ENCODE measurements around the gene BEND6. TPM values are rescaled to one million over a fixed set of nuclear protein-coding genes. Genes with fewer than 3 reads are reported as not detected.
"Not testable (repeated sequence)": the region's sequence is repeated elsewhere in the genome, so short reads cannot be mapped to it uniquely, and the experiment has no call there.

BEND6 gene
- total and polyA plus RNA-seq, 2 donors = 3.3 to 12.8 TPM

- Histone ChIP-seq H3K4me1 (ENCODE audit: insufficient read depth) (no peaks in the 10 kb centered on the region), H3K36me3 (ENCODE audit: insufficient read depth) (no peaks in the 10 kb centered on the region), H3K27ac (ENCODE audit: low read depth) (no peak overlapping the region), H3K4me3 (ENCODE audit: low read depth, low read length) (no peak overlapping the region)
- WGBS = 93% methylated on average over 2 of the region's 2 CpGs
- no peak for DNase-seq (ENCODE audit: extremely low spot score)
Measured at GRCh38 chr6:57044568-57044967, 89.7 kb downstream of the BEND6 start.

- H3K4me1 ChIP-seq (ENCODE audit: insufficient read depth); H3K36me3 ChIP-seq (ENCODE audit: insufficient read depth): not testable (repeated sequence)
- Histone ChIP-seq H3K27ac (ENCODE audit: low read depth) (peak within 1 kb of the TSS; percentile 3), H3K4me3 (ENCODE audit: low read depth, low read length) (peak within 1 kb of the TSS; percentile 29)
- peak; percentile 75 for DNase-seq (ENCODE audit: extremely low spot score)
- WGBS = under 1% methylated on average over 46 of the region's 78 CpGs
Measured at GRCh38 chr6:57046332-57047256, 91.7 kb downstream of the BEND6 start, which contains the start of gene KIAA1586. KIAA1586 (plus strand) TSS chr6:57046693; CDS start chr6:57046756, 63 bp downstream.

GRCh38 chr6:57047257-57047585, 92.3 kb downstream of the BEND6 start:
- H3K27ac ChIP-seq (ENCODE audit: low read depth); H3K4me3 ChIP-seq (ENCODE audit: low read depth, low read length); H3K36me3 ChIP-seq (ENCODE audit: insufficient read depth); DNase-seq (ENCODE audit: extremely low spot score); H3K4me1 ChIP-seq (ENCODE audit: insufficient read depth): not testable (repeated sequence)
- no CpG with 5 or more reads among the region's 5 CpGs for WGBS

GRCh38 chr6:57047859-57048258, 93.0 kb downstream of the BEND6 start:
- H3K4me1 ChIP-seq (ENCODE audit: insufficient read depth); DNase-seq (ENCODE audit: extremely low spot score); H3K36me3 ChIP-seq (ENCODE audit: insufficient read depth); H3K4me3 ChIP-seq (ENCODE audit: low read depth, low read length); H3K27ac ChIP-seq (ENCODE audit: low read depth): not testable (repeated sequence)
- WGBS = 57% methylated on average over 6 of the region's 6 CpGs

- Histone ChIP-seq H3K4me1 (ENCODE audit: insufficient read depth) (no peaks in the 10 kb centered on the region), H3K27ac (ENCODE audit: low read depth) (peak overlapping the region; percentile 2), H3K4me3 (ENCODE audit: low read depth, low read length) (no peak overlapping the region), H3K36me3 (ENCODE audit: insufficient read depth) (peaks cover 2% of the 10 kb centered on the region)
- WGBS = 58% methylated on average over 5 of the region's 5 CpGs
- DNase-seq (ENCODE audit: extremely low spot score) = no peak
Measured at GRCh38 chr6:57048577-57048976, 93.7 kb downstream of the BEND6 start.

- WGBS = 90% methylated on average over 3 of the region's 3 CpGs
- no peak for DNase-seq (ENCODE audit: extremely low spot score)
- no peaks in the 10 kb centered on the region for H3K4me1 ChIP-seq (ENCODE audit: insufficient read depth)
- no peak overlapping the region for H3K27ac ChIP-seq (ENCODE audit: low read depth)
- no peak overlapping the region for H3K4me3 ChIP-seq (ENCODE audit: low read depth, low read length)
- H3K36me3 ChIP-seq (ENCODE audit: insufficient read depth) = peaks cover 5% of the 10 kb centered on the region
Measured at GRCh38 chr6:57063847-57064246, 108.9 kb downstream of the BEND6 start.

GRCh38 chr6:57064809-57065208, 109.9 kb downstream of the BEND6 start:
- 82% methylated on average over 1 of the region's 1 CpG for WGBS
- Histone ChIP-seq H3K27ac (ENCODE audit: low read depth) (no peak overlapping the region), H3K4me3 (ENCODE audit: low read depth, low read length) (no peak overlapping the region), H3K4me1 (ENCODE audit: insufficient read depth) (no peaks in the 10 kb centered on the region), H3K36me3 (ENCODE audit: insufficient read depth) (peaks cover 5% of the 10 kb centered on the region)
- no peak for DNase-seq (ENCODE audit: extremely low spot score)

GRCh38 chr6:57068061-57068460, 113.2 kb downstream of the BEND6 start:
- Histone ChIP-seq H3K4me3 (ENCODE audit: low read depth, low read length) (no peak overlapping the region), H3K4me1 (ENCODE audit: insufficient read depth) (no peaks in the 10 kb centered on the region), H3K27ac (ENCODE audit: low read depth) (no peak overlapping the region), H3K36me3 (ENCODE audit: insufficient read depth) (peaks cover 3% of the 10 kb centered on the region)
- no peak for DNase-seq (ENCODE audit: extremely low spot score)
- 97% methylated on average over 1 of the region's 1 CpG for WGBS

- no peak overlapping the region for H3K4me3 ChIP-seq (ENCODE audit: low read depth, low read length)
- no peak for DNase-seq (ENCODE audit: extremely low spot score)
- peaks cover 3% of the 10 kb centered on the region for H3K36me3 ChIP-seq (ENCODE audit: insufficient read depth)
- no peaks in the 10 kb centered on the region for H3K4me1 ChIP-seq (ENCODE audit: insufficient read depth)
- WGBS = 79% methylated on average over 4 of the region's 4 CpGs
- no peak overlapping the region for H3K27ac ChIP-seq (ENCODE audit: low read depth)
Measured at GRCh38 chr6:57069228-57069627, 114.3 kb downstream of the BEND6 start.

GRCh38 chr6:57069920-57070331, 115.0 kb downstream of the BEND6 start:
- DNase-seq (ENCODE audit: extremely low spot score) = no peak
- H3K4me3 ChIP-seq (ENCODE audit: low read depth, low read length) = no peak overlapping the region
- H3K4me1 ChIP-seq (ENCODE audit: insufficient read depth) = no peaks in the 10 kb centered on the region
- peaks cover 3% of the 10 kb centered on the region for H3K36me3 ChIP-seq (ENCODE audit: insufficient read depth)
- 71% methylated on average over 9 of the region's 9 CpGs for WGBS
- no peak overlapping the region for H3K27ac ChIP-seq (ENCODE audit: low read depth)

- H3K4me3 ChIP-seq (ENCODE audit: low read depth, low read length) = no peak overlapping the region
Measured at GRCh38 chr6:57072108-57072507, 117.2 kb downstream of the BEND6 start.

GRCh38 chr6:57074383-57074782, 119.5 kb downstream of the BEND6 start:
- WGBS = 85% methylated on average over 8 of the region's 8 CpGs
- H3K4me3 ChIP-seq (ENCODE audit: low read depth, low read length) = no peak overlapping the region

More at GRCh38 chr6:57072108-57072507, 117.2 kb downstream of the BEND6 start:
- no peak for DNase-seq (ENCODE audit: extremely low spot score)
- 87% methylated on average over 3 of the region's 3 CpGs for WGBS
- Histone ChIP-seq H3K4me1 (ENCODE audit: insufficient read depth) (no peaks in the 10 kb centered on the region), H3K27ac (ENCODE audit: low read depth) (no peak overlapping the region), H3K36me3 (ENCODE audit: insufficient read depth) (no peaks in the 10 kb centered on the region)

GRCh38 chr6:57075092-57075491, 120.2 kb downstream of the BEND6 start:
- Histone ChIP-seq H3K4me3 (ENCODE audit: low read depth, low read length) (no peak overlapping the region), H3K27ac (ENCODE audit: low read depth) (no peak overlapping the region), H3K36me3 (ENCODE audit: insufficient read depth) (no peaks in the 10 kb centered on the region), H3K4me1 (ENCODE audit: insufficient read depth) (no peaks in the 10 kb centered on the region)
- no peak for DNase-seq (ENCODE audit: extremely low spot score)

More at GRCh38 chr6:57074383-57074782, 119.5 kb downstream of the BEND6 start:
- Histone ChIP-seq H3K36me3 (ENCODE audit: insufficient read depth) (no peaks in the 10 kb centered on the region), H3K27ac (ENCODE audit: low read depth) (no peak overlapping the region), H3K4me1 (ENCODE audit: insufficient read depth) (no peaks in the 10 kb centered on the region)
- DNase-seq (ENCODE audit: extremely low spot score) = no peak
